Mucosa of gallbladder (tissue), 1 donor: ENCODE measurements around the gene MCF2L. TPM values are rescaled to one million over a fixed set of nuclear protein-coding genes. Genes with fewer than 3 reads are reported as not detected.

Experiments used
- DNase-seq: peaks from one replicate; pipeline ENCODE4 v3.0.0-alpha.2; 2020; ENCODE audit warnings: low spot score
- total RNA-seq: library from RNA; stranded (reverse); gene quantifications from one replicate; pipeline ENCODE4 v1.2.1, GENCODE V29; 2021
- donor health status: DM: no; HTN: no; CAD: no.

The MCF2L gene
- total RNA-seq, 1 donor from 2014 or later: 91.8 TPM

DNA sequence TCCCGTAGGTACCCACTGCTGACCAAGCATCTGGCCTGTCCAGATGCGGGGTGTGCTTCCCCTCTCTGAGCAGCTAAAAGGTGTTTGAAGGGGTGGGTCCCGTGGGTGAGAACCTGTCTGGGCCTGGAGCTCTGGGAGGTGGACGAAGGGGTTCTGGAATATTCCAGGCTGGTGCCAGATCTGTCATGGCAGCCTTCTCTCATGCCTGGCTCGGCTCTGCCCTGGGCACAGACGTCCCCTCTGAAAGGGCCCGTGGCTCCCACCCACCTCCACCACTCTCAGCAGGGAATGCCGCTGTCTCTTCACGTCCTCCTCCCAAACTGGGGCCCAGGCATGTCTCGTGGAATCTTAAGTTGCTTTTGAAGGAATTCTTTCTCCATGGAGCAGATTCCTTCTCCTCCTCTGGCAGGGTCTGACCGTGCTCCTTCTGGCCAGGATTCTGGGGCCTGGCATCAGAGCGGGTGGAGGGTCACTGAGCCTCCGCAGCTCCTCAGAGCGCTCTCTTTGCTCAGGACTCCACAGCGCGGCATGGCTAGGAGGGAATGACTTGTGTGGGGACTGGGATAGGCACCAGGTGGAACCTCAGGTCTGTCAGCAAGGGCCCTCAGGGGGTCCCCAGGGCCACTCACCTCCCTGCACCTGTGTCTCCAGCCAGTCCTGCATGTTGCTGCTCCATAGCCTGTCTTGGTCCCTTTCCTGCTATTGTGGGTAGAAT lies 5.9 kb upstream of the MCF2L start:
- DNase-seq: no peak

DNA sequence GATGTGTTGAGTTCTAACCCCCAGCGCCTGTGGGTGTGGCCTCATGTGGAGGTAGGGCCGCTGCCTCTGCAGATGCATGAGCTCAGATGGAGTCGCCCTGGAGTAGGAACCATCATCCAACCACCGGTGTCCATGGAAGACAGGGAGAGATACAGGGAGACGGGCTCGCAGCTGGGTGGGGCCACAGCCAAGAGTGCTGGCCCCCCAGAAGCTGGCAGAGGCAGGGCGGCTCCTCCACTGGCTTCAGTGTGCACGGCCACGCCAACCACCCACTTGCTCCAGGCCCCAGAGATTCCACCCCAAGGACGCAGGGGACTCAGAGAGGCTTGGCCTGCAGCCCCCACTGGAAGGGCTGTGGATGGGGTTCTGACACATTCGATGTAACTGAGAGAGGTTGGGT lies 5.4 kb upstream of the MCF2L start:
- DNase-seq: no peak

DNA sequence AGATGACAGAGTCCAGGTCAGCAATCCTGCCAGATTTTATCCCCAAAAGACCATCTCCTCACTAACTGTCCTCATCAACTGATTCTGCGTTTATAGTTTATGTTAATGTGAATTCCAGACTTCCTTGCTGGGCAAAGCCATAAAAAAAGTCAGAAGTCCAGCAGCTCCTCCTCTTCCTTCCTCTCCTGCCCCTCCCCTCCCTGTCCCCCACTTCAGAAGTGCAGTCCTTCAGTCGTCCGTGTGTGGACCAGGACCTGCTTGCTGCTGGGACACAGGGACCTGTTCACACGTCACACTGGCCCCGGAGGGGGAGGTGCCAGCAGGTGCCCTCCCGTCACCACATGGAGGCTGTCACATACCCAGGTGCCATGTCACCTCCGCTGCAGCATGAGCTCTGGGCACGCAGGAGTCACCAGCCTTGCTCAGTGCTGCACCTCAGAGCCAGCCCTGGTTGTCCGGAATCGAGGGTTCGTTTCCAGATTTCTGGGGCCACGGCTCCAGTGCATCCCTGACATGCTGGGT lies 4.0 kb upstream of the MCF2L start:
- DNase-seq: no peak

DNA sequence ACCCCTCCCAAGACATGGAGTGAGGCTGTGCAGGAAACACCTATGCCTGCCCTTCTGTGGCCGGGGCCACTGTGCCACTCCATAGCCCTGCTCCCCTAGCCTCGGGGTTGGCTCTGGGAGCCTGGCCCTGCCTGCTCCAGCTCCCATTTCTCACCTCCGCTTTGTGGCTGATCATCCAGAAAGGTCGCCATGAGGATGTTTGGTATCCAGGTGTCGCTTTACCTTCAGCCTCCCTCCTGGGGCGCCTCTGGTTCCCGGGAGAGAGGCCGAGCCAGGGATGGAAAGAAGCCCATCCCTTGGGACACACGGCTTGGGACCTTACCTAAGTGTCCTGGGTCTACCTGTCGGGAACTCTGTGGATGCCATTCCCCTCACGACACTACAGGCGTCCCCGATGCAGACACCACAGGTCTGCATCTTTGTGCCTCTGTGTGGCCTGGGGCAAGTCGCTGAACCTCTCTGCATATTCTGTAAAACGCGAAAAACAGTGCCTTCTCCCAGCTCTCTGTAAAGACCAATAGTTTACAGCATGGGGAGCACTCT lies 3.4 kb upstream of the MCF2L start:
- no peak for DNase-seq

DNA sequence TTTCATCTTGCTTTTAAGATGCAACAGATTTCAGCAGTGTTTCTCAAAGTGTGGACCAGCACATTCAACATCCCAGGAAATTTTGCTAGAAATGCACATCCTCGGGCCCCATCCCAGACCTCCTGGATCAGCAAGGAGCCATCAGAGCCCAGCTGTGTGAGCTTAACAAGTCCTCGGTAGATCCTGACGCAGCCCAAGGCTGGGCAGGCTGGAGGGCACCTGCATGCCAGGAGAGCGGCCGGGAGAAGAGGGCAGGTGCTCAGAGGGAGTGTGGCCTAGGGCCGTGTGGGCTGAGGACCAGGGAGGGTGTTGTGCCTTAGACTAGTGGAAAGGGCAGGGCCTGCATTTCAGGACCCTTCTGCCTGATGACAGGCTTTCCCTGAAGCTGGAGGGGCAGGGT lies 2.2 kb upstream of the MCF2L start:
- DNase-seq: no peak

DNA sequence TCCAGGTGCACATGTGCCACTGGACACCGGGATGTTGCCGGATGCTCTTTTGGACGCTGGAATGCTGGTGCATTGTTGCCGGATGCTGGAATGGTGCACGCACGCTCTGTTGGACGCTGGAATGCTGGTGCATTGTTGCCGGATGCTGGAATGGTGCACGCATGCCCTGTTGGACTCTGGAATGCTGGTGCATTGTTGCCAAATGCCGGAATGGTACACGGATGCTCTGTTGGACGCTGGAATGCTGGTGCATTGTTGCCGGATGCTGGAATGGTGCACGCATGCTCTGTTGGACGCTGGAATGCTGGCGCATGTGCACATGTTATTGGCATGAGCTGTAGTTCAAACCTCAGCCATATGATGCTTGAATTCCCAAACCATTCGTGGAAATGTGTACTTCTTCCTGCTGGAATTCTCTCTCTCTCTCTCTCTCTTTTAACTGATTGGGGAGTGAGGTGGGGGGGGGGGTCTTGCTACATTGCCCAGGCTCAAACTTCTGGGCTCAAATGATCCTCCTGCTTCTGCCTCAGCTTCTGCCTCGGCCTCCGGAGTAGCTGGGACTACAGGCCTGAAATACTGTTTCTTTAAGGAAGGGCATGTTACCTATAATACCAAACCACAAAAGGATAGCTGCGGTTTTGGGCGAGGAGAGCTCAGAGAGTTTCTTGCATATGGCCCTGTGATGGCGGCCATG lies 1.2 kb upstream of the MCF2L start:
- DNase-seq: no peak

DNA sequence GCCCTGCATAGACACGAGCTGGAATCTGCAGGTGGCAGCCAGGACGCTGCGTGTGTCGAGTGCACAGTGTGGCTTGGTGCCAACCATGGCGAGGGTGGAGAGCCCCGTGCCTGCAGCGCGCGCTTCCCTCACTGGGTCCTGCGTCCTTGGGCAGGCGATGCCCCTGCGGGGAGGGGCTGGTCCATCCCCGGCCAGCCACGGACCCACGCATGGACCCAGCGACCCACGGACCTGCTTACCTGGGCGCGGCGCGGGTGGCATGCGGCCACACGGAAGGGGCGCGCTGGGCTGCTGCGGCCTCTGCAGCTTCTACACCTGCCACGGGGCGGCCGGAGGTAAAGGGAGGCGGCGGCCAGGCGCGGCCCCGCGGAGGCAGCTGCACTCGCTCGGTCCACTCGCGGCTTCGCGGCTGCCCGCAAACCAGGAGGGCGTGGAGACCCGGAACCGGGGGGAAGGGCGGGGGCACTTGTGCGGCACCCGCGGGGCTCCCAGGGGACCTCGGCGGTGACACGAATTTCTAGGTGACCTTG lies 569 bp upstream of the MCF2L start:
- peak; percentile 57 for DNase-seq

DNA sequence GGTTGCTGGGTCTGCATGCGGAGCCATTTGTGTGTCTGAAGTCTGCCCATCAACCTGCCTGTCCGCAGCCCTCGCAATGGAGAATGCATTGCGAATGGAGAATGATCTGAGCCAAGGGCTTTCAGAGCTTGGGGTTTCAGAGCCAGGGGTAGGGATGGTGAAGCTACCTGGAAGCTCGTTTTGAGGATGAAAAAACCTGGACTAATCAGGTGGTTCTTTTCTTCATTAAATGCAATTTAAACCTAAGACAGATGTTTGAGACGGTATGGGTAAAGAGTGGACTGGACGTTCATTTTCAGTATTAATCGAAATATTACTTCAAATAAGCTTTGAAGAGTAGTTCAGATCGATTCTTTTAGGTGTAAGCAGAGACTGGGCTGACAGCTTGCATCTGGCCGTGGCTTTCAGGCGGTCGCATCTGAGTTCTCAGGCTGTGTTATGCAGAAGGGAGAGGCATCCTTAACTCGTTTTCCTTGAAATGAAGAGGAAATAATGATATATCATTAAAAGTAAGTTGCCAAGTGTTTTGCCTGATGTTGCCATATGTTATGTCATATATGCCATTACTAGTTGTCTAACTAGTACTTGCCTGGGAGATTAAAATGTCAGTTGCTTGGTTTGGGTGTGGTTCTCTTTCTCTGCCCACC lies 801 bp downstream of the MCF2L start:
- DNase-seq: no peak

DNA sequence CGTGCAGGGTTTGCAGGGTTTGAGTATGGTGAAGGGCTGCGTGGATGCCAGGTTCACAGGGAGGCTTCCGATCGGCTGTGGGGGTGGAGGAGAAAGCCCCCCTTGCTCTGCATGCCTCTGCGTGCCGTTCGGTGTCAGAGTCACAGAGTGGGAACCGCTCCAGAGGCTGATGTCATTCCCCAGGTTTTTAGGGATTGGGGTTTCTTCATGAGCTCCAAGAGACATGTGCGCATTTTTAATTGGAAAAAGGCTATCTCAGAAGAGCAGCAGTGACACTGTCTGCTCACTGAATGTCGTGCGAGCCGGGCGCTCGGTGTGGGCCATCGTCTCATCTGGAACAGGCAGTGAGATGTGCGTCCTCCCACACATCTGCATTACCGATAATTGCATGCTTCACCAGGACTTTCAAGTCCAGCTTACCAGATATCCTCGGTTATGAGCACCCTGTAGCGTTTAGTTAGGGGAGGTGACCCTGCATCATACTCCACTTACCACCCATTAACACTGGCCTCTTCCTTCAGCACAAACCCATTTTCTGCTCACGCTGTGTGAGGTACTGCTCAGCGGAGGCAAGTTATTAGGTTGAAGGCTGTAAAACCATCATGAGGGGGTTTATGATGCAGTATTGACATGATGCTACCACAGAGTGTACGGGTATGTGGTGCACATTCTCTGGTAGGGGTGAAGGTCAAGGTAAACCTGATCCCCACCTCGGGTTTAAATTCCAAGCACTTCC lies 1.7 kb downstream of the MCF2L start:
- no peak for DNase-seq

DNA sequence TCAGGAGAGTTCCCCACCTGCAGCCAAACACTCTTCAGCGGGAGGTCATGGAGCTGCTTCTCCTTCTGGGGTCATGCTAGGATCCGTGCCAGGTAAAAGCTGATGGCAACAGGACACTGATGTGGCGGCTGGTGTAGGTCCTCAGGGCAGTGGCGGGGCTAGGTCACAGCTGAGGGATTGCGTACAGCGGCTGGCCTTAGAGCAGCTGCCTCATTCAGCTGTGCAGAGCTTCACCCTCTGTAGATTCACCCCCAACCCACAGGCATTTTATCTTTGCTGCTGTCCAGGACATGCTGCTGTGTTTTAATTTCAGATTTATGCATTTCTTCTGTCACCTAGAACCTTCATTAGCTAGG lies 2.3 kb downstream of the MCF2L start:
- no peak for DNase-seq

DNA sequence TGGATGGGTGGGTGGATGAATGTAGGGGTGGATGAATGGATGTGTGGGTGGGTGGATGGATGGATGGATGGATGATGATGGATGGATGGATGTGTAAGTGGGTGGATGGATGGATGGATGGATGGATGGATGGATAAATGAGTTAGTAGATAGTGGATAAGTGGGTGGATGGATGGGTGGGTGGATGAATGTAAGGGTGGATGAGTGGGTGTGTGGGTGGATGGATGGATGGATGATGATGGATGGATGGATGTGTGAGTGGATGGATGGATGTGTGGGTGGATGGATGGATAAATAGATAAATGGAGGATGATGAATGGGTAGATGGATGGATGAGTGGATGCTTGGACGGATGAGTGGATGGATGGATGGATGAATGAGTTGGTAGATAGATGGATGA lies 3.2 kb downstream of the MCF2L start:
- no peak for DNase-seq

DNA sequence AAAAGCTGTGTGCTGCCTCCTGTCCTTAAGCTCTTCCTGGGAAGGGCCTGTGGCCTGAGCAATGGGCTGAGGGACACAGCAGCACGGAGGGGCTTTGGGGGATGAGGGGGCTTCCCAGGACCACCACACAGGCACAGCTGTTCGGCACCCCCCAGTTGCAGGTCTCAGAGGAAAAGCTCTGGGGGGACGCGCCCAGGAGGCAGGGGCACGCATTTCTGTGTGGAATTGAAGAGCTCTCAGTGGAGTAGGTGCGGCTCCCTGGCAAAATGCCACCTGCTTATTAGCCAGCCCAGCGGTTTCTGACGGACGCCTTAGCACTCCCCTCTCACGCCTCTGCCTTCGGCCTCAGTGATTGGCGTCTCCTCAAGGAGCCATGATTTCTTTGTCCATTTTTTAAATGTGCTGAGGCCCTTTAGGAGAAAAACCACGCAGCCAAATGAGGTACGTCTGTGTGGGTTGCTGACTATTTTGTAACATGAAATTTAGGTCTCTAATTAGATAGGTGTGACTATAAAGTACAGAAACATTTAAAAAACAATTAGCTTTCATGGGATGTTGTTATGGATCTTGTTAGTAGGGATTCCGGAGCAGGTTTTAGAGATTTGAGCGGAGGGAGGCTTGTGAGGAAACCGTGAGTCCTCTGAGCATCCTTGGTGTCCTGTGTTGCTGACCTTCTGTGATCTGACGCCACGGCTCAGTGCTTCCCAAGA lies 4.0 kb downstream of the MCF2L start:
- DNase-seq: no peak

DNA sequence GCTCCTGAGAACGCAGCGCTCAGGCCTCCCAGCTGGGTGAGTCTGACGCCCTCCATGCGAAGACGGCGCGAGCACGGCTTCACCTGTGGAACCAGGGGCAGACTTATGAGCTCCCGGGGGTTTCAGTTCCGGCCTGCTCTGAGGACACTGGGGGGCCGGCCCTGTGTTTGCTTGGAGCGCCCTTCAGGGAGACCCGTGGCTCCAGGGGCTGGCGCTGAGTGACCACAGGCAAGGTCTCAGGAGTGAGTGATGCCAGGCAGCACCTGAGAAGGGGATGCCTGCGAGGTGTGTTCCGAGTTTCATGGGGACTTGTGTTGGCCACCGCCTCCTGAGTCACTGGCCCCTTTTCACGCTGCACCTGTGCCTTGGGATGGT lies 4.5 kb downstream of the MCF2L start:
- no peak for DNase-seq

DNA sequence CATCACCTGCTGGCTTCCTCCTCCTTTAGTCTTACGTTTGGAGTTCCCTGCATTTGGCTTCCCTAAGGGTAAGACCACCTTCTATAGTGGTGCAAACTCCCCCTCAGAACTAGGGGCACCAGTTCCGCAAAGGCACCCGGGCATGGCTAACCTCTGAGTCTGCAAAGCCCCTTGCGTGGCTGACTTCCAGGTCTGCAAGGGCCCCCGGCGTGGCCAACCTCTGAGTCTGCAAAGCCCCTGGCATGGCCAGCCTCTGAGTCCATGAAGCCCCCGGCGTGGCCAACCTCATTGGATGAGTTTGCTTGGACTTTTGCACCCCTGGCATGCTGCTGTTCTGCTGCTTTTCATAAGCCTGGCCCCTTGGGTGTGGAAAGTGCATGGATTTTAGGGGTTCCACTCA lies 5.1 kb downstream of the MCF2L start:
- no peak for DNase-seq

DNA sequence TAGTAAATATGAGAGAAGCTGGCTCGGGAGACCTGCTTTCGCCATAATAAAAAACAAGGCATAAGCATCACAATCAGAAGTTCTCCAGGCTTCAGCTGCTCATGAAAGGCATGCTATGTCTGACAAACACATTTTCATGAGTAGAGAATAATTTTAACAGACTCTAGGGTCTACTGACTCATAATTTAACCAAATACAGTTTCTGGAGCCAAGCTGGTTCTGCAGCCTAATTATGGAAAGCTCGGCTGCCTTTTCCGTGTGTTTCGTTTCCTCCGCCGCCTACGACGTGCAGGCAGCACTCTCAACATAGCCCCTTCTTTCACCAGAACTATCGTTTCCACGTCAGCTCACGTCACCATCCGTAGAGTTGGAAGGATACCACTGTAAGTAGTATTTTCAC lies 5.7 kb downstream of the MCF2L start:
- no peak for DNase-seq

DNA sequence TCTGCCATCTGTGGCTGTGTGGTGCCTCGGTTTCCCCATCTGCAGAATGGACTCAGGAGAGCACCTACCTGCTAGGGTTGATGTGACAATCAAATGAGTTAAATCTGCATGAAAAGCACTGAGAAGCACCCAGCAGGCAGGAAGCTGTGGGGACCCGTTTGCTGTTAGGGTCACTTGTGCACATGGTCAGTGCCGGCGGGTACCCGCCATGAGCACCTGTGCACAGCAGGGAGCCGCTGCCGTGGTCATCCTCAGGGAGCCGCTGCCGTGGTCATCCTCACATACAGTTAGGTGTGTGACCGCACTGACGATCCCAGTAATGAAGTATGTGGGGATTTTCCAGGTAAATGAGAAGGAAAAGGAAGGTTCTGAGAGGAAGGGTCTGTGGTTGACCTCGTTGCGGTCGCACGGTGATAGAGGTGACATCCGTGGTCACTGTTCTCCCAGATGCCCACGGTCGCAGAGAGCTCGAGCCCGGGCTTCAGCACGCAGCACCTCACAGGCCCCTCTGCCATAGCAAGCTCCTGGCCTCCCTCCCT lies 6.5 kb downstream of the MCF2L start:
- DNase-seq: no peak

DNA sequence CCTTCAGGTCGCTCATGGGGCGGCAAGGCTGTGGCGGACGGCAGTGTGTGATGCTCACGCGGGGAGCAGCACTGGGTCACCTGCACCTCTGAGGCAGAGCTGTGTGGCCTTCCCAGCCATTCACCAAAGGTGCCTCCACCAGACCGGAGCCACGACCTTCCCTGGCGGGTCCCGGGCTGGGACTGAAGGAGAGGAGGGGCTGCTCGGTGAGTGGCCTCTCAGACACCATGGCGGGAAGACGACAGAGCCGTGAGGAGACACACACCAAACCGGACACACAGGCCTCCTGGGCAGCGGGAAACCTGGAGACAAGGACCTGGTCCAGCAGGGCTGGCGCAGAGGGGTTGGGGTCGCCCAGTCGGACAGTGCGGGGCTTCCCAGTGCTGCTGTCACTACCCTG lies 7.5 kb downstream of the MCF2L start:
- no peak for DNase-seq

DNA sequence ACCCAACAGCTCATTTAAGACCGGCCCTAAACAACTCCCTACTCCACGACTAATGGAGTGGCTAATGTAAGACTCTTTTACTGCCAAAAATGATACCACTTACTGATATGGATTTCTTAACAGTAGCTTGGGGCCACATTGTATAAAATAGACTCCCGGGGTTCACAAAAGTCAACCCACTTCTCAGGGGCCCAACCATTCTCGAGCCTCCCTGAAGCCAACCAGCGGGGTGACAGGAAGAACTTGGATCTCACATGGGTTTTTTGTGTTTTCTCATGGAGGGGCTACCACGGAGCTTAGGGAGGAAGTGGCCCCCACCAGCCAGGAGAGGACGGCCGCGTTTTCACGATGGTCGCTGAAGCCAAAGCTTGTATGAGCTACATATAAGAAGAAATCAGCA lies 8.1 kb downstream of the MCF2L start:
- no peak for DNase-seq

DNA sequence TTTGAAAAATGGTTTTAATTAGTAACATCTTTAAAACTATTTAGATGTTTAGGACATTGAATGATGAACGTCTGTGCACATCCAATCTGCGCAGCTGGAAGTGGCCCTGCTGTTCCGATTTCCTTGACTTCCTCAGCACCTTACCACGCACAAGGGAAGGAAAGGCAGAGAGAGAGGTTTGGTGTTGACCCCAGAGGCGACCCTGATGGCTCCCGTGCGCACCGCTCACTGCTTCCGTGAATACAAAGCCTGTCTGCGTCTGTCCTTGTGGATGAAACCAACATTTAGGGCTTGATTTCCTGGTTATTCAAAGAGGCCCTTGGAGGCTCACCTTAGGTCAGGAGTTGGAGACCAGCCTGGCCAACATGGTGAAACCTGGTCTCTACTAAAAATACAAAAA lies 8.5 kb downstream of the MCF2L start:
- DNase-seq: no peak

DNA sequence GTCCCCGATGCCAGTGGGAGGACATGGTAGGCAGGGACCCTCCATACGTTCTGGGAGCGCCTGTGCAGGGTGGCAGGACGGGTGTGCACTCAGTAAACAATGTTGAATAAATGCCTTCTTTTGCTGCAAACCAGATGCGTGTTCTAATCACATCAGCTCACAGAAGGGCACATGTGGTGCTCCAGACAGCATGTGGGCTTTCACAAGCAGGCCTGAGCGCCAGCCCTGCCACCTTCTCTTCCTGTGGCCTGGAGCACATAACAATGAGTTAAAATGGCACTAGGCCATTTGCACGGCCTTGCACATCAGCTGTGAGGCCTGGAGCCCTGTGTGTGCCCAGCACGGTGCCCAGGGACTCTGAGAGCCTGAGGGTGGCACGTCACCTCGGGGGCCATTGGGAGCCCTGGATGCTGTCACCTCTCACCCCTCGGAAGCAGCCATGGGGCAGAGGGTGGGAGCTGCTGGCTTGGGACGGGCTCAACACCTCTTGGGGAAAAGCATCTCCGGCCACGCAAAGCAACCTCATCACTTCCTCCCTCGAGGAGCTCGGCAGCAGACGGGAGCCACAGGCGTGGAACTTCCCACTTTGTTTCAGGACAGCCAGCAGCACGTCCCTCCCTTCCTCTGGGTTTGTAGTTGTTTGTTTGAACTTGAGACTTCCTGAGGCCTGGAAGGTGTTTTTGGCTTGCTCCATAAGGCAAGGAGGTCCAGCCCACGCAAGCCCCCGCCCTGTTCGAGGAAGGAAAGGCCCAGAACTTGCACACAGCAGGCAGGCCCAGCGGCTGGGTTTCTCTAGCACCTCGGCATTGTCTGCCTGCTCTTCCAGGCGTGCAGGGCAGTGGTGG lies 9.8 kb downstream of the MCF2L start:
- no peak for DNase-seq
